Eye (tissue), 1 donor: ENCODE data around the gene HPS1.

Experiments used
- DNase-seq: peaks from one replicate; pipeline ENCODE4 v3.0.0-alpha.2; 2015

HPS1 gene

GRCh38 chr10:98463976-98464754, 17.4 kb upstream of the HPS1 start:
- no peak for DNase-seq

- DNase-seq = no peak
These were observed 16.3 kb upstream of the HPS1 start for GRCh38 chr10:98463016-98463415.

GRCh38 chr10:98461500-98461842, 14.7 kb upstream of the HPS1 start:
- no peak for DNase-seq

- peak; percentile 42 for DNase-seq
These were observed 14.2 kb upstream of the HPS1 start for GRCh38 chr10:98460837-98461499.

GRCh38 chr10:98458809-98459784, 12.4 kb upstream of the HPS1 start:
- peak; percentile 70 for DNase-seq

- DNase-seq = no peak
These were observed 11.0 kb upstream of the HPS1 start for GRCh38 chr10:98457721-98458120.

GRCh38 chr10:98456686-98457482, 10.1 kb upstream of the HPS1 start:
- DNase-seq = no peak

GRCh38 chr10:98456043-98456570, 9.4 kb upstream of the HPS1 start:
- DNase-seq = no peak

- DNase-seq = no peak
These were observed 7.0 kb upstream of the HPS1 start for GRCh38 chr10:98453729-98454128.

- no peak for DNase-seq
These were observed 3.9 kb upstream of the HPS1 start for GRCh38 chr10:98450618-98451017.

GRCh38 chr10:98449287-98449686, 2.6 kb upstream of the HPS1 start:
- no peak for DNase-seq

- peak; percentile 69 for DNase-seq
These were observed 529 bp downstream of the HPS1 start for GRCh38 chr10:98446151-98446660.

- no peak for DNase-seq
These were observed 1.4 kb downstream of the HPS1 start for GRCh38 chr10:98445200-98445812.

GRCh38 chr10:98444314-98445006, 2.3 kb downstream of the HPS1 start:
- DNase-seq = no peak

- no peak for DNase-seq
These were observed 8.0 kb downstream of the HPS1 start for GRCh38 chr10:98438715-98439114.

- no peak for DNase-seq
These were observed 10.0 kb downstream of the HPS1 start for GRCh38 chr10:98436704-98437103.

- DNase-seq = no peak
These were observed 11.6 kb downstream of the HPS1 start for GRCh38 chr10:98435178-98435577.

GRCh38 chr10:98433881-98434732, 12.6 kb downstream of the HPS1 start:
- DNase-seq = no peak

- DNase-seq = no peak
These were observed 13.4 kb downstream of the HPS1 start for GRCh38 chr10:98433371-98433770.

- DNase-seq = no peak
These were observed 14.4 kb downstream of the HPS1 start for GRCh38 chr10:98432330-98432729.
